Parathyroid adenoma (tissue), 2 donors: Measurements from ENCODE around the gene FAM174B.

Experiments used
- H2AFZ ChIP-seq: fragments of 300-600 bp; sonication (generic); one replicate; pipeline ENCODE4 v1.7.0; 2017; ENCODE audit warnings: antibody characterized with exemption, mild to moderate bottlenecking
- H3K27ac ChIP-seq: fragments of 300-600 bp; sonication (generic); one replicate; pipeline ENCODE4 v1.7.0; 2017
- H3K27me3 ChIP-seq: fragments of 300-600 bp; sonication (generic); one replicate; pipeline ENCODE4 v1.7.0; 2017; ENCODE audit warnings: low read length; ENCODE audit not compliant: control insufficient read depth, insufficient read depth
- H3K36me3 ChIP-seq: fragments of 300-600 bp; sonication (generic); one replicate; pipeline ENCODE4 v1.7.0; 2017; ENCODE audit warnings: low read length; ENCODE audit not compliant: control insufficient read depth, insufficient read depth
- H3K4me1 ChIP-seq: fragments of 300-600 bp; sonication (generic); one replicate; pipeline ENCODE4 v1.7.0; 2017; ENCODE audit warnings: control low read depth
- H3K4me2 ChIP-seq: fragments of 300-600 bp; sonication (generic); one replicate; pipeline ENCODE4 v1.7.0; 2017; ENCODE audit warnings: low read length
- H3K4me3 ChIP-seq: fragments of 300-600 bp; sonication (generic); one replicate; pipeline ENCODE4 v1.7.0; 2017; ENCODE audit warnings: low read depth, low read length
- H3K79me2 ChIP-seq: fragments of 300-600 bp; sonication (generic); one replicate; pipeline ENCODE4 v1.7.0; 2017; ENCODE audit warnings: control low read depth
- H3K9ac ChIP-seq: fragments of 300-600 bp; sonication (generic); one replicate; pipeline ENCODE4 v1.7.0; 2017; ENCODE audit warnings: mild to moderate bottlenecking
- H3K9me3 ChIP-seq: fragments of 300-600 bp; sonication (generic); one replicate; pipeline ENCODE4 v1.7.0; 2017; ENCODE audit warnings: low read length; ENCODE audit not compliant: control insufficient read depth
- CTCF ChIP-seq: fragments of 300-600 bp; sonication (generic); IDR thresholded peaks from one replicate; pipeline ENCODE4 v1.7.0; 2017; ENCODE audit warnings: antibody characterized with exemption, mild to moderate bottlenecking
- donor health status: primary hyperparathyroidism.

Gene FAM174B

GRCh38 chr15:92606126-92606835 is 49.3 kb downstream of the FAM174B start:
- Histone ChIP-seq H3K79me2 (no peaks in the 10 kb centered on the region), H3K9ac (no peak overlapping the region), H3K4me3 (no peak overlapping the region), H2AFZ (no peak overlapping the region), H3K4me2 (no peak overlapping the region), H3K27me3 (no peaks in the 10 kb centered on the region), H3K4me1 (no peaks in the 10 kb centered on the region), H3K27ac (no peak overlapping the region), H3K9me3 (no peaks in the 10 kb centered on the region), H3K36me3 (no peaks in the 10 kb centered on the region)
- TF ChIP-seq CTCF, result no peak

GRCh38 chr15:92605225-92605944 is 50.2 kb downstream of the FAM174B start:
- H2AFZ ChIP-seq, result no peak overlapping the region
- no peaks in the 10 kb centered on the region for H3K79me2 ChIP-seq
- no peaks in the 10 kb centered on the region for H3K4me1 ChIP-seq
- no peak overlapping the region for H3K9ac ChIP-seq
- H3K9me3 ChIP-seq, result no peaks in the 10 kb centered on the region
- H3K36me3 ChIP-seq, result no peaks in the 10 kb centered on the region
- no peak overlapping the region for H3K4me3 ChIP-seq
- TF ChIP-seq CTCF, result no peak
- no peaks in the 10 kb centered on the region for H3K27me3 ChIP-seq
- no peak overlapping the region for H3K27ac ChIP-seq
- no peak overlapping the region for H3K4me2 ChIP-seq

- H3K4me1 ChIP-seq, result no peaks in the 10 kb centered on the region
- no peak overlapping the region for H2AFZ ChIP-seq
- no peaks in the 10 kb centered on the region for H3K9me3 ChIP-seq
- H3K79me2 ChIP-seq, result no peaks in the 10 kb centered on the region
- no peak overlapping the region for H3K27ac ChIP-seq
- H3K36me3 ChIP-seq, result no peaks in the 10 kb centered on the region
- H3K4me2 ChIP-seq, result no peak overlapping the region
- H3K9ac ChIP-seq, result no peak overlapping the region
- no peak for TF ChIP-seq CTCF
- no peak overlapping the region for H3K4me3 ChIP-seq
- no peaks in the 10 kb centered on the region for H3K27me3 ChIP-seq
Observed at GRCh38 chr15:92603743-92604470, 51.7 kb downstream of the FAM174B start.

- no peaks in the 10 kb centered on the region for H3K36me3 ChIP-seq
- H2AFZ ChIP-seq, result no peak overlapping the region
- H3K27ac ChIP-seq, result no peak overlapping the region
- no peak overlapping the region for H3K9ac ChIP-seq
- H3K9me3 ChIP-seq, result no peaks in the 10 kb centered on the region
- no peaks in the 10 kb centered on the region for H3K27me3 ChIP-seq
- no peak overlapping the region for H3K4me3 ChIP-seq
- H3K79me2 ChIP-seq, result no peaks in the 10 kb centered on the region
- no peaks in the 10 kb centered on the region for H3K4me1 ChIP-seq
- no peak overlapping the region for H3K4me2 ChIP-seq
- TF ChIP-seq CTCF, result no peak
Observed at GRCh38 chr15:92603278-92603677, 52.3 kb downstream of the FAM174B start.
